Measurements from ENCODE around the gene CNTD1. TPM values are rescaled to one million over a fixed set of nuclear protein-coding genes. Genes with fewer than 3 reads are reported as not detected.

CNTD1 gene, protein sequence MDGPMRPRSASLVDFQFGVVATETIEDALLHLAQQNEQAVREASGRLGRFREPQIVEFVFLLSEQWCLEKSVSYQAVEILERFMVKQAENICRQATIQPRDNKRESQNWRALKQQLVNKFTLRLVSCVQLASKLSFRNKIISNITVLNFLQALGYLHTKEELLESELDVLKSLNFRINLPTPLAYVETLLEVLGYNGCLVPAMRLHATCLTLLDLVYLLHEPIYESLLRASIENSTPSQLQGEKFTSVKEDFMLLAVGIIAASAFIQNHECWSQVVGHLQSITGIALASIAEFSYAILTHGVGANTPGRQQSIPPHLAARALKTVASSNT
- total RNA-seq: not detected

DNA sequence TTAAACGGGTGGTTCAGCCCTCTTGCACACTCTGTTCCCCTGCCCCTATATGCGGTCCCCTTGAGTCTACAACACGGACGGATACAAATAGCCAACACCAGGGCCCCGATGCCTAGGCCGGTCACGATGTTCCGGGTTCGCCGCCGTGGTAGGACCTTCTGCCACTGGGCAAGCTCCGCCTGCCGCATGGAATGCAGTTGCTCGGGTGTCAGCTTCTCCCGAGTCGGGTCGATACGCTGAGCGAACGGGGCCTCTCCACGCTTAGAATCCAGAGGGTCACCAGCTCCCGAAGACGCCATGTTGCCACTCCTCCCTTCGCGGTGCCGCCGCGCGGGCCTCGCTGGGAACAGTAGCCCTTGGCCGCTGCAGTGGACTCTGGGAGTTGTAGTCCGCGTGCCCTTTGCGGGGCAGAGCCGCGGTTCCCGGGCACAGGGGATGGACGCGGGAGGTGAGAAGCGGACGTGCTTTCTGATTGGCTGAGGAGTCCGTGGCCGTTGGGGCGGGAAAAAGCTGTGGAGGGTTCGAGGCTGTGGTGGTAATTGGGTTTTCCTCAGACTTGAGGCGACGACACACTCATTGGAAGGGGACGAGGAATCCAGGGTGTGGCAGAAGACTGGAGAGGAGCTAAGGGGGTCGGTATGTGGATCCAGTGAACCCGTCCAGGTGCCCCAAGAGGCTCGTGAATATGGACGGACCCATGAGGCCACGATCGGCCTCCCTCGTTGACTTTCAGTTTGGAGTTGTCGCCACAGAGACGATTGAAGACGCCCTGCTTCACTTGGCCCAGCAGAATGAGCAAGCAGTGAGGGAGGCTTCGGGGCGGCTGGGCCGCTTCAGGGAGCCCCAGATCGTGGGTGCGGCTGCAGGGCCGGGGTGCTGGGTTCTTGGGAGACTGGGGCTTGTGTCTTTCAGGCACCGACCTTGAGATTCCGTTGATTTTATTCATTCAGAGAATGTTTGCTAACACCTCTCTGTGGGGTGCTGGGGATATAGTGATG is at the start of gene CNTD1, which contains the start of gene COA3:
Gene CNTD1 (plus strand): TSS at position 479 of the 998 bp plus-strand sequence. CDS start 207 bp downstream, at position 686.
Gene COA3 (minus strand): TSS at position 322 of the 998 bp plus-strand sequence. CDS start 23 bp downstream, at position 299.
- H3K4me1 ChIP-seq: peaks cover 0 to 29% (median 2%) of the 10 kb centered on the region in 4 donors
- no peaks in the 10 kb centered on the region for H3K9me3 ChIP-seq
- DNase-seq: peak; percentile 80 to 93 (median 92)
- peak within 1 kb of the TSS; percentile 66 to 96 (median 84) for H3K4me3 ChIP-seq
- peak in 1 of 2 donors; percentile 63 for TF ChIP-seq POLR2A (IDR thresholded peaks at IDR 0.05)
- TF ChIP-seq, protein P1, sequence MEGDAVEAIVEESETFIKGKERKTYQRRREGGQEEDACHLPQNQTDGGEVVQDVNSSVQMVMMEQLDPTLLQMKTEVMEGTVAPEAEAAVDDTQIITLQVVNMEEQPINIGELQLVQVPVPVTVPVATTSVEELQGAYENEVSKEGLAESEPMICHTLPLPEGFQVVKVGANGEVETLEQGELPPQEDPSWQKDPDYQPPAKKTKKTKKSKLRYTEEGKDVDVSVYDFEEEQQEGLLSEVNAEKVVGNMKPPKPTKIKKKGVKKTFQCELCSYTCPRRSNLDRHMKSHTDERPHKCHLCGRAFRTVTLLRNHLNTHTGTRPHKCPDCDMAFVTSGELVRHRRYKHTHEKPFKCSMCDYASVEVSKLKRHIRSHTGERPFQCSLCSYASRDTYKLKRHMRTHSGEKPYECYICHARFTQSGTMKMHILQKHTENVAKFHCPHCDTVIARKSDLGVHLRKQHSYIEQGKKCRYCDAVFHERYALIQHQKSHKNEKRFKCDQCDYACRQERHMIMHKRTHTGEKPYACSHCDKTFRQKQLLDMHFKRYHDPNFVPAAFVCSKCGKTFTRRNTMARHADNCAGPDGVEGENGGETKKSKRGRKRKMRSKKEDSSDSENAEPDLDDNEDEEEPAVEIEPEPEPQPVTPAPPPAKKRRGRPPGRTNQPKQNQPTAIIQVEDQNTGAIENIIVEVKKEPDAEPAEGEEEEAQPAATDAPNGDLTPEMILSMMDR (IDR thresholded peaks at IDR 0.05): no peak
- peaks cover 0 to 5% (median 0%) of the 10 kb centered on the region in 3 donors for H3K36me3 ChIP-seq
- peak within 1 kb of the TSS; percentile 68 to 93 (median 78) for H3K27ac ChIP-seq
- no peaks in the 10 kb centered on the region for H3K27me3 ChIP-seq

DNA sequence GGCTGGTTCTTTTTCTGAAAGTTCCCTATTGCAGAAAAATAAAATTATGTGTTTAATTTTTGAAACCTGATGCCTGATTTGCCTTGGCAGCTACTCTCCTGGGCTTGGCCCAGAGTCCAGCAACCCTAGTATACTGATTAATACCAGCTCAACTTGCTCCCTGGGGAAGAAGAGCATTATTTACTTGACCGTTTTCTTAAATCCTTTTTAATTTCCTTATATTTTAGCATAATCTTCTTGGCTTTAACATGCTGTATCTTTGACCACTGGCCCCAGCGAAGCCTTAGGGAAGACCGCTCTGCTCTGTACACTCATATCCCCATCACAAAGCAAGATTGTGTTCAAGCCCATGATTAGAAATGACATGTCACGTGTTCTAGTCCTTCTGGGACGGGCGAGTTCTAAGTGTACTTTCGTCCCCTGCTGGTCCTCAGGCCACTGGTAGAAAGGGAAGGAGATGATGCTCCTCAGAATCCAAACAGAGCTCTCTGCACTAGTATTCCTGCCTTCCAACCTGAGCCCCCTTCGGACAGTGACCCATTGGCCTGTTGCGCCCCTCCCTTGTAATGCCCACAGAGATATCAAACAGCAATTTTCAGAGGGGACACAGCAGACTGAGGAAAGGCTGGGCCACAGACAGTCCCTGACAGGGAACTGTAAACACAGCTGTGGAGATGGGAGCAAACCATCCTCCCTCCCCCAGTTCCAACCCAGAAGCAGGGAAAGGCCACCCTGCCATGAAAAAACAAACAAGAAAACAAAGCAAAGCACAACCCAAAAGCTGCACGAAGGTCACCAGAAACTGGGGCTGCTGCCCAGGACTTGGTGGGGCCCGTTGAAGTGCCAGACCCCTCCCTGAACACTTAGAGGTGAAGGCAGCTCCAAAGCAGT is 49.5 kb upstream of the CNTD1 start:
- TF ChIP-seq, protein P1 (IDR thresholded peaks at IDR 0.05): no peak
- no peak for TF ChIP-seq POLR2A (IDR thresholded peaks at IDR 0.05)
- no peak for DNase-seq

DNA sequence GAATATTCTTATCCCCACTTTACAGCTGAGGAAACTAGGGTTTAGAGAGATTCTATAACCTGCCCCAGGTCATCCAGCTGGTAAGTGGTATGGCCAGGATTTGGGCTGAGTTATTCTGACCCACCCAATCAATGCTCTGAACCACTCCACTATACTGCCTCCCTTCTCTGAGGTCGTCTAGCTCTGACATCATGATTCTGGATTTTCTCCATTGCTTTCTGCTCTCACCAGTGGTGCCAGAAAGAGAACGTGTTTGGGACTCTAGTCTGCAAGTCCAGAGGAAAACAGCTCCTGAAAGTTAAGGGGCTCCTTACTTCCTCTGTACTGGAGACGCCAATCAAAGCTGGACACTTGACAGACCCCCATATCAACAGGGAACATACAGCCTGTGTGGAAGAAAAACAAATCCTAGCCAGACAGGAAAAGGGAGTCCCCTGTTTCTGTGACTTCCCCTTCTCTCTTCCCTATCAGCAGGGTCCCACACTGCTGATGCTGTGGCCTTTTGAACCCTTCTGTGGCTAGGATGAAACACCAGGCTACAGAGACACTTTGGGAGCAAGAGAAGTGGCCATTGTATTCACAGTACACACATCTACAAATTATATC is 47.8 kb upstream of the CNTD1 start:
- H3K4me3 ChIP-seq: no peak overlapping the region
- DNase-seq: no peak
- H3K36me3 ChIP-seq: no peaks in the 10 kb centered on the region
- peaks cover 0 to 6% (median 0%) of the 10 kb centered on the region in 4 donors for H3K4me1 ChIP-seq
- H3K27me3 ChIP-seq: no peaks in the 10 kb centered on the region
- TF ChIP-seq, protein P1 (IDR thresholded peaks at IDR 0.05): no peak
- TF ChIP-seq POLR2A (IDR thresholded peaks at IDR 0.05): no peak
- peaks cover 0 to 4% (median 0%) of the 10 kb centered on the region in 4 donors for H3K9me3 ChIP-seq
- H3K27ac ChIP-seq: peak overlapping the region in 3 of 4 donors; percentile 1 to 27 (median 12)

More for the DNA sequence above, 49.5 kb upstream of the CNTD1 start:
- Histone ChIP-seq H3K4me1 (peaks cover 0 to 9% (median 2%) of the 10 kb centered on the region in 4 donors), H3K36me3 (no peaks in the 10 kb centered on the region), H3K9me3 (no peaks in the 10 kb centered on the region), H3K27ac (peak overlapping the region; percentile 36 to 63 (median 42)), H3K4me3 (no peak overlapping the region), H3K27me3 (no peaks in the 10 kb centered on the region)

DNA sequence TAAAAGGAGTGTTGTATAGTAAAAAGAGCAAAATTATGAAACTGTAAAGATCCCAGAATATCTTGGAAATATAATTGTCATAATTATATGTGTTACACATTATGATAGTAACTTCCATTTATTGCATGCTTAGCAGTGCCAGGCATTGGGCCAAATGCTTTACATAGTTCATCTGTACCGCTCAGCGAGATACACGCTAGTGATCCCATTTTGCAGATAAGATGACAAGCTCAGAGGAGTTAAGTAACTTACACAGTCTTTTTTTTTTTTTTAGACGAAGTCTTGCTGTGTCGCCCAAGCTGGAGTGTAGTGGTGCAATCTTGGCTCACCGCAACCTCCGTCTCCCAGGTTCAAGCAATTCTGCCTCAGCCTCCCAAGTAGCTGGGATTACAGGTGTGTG is 47.0 kb upstream of the CNTD1 start:
- Histone ChIP-seq H3K9me3 (peaks cover 0 to 4% (median 0%) of the 10 kb centered on the region in 4 donors), H3K4me1 (peaks cover 0 to 6% (median 0%) of the 10 kb centered on the region in 4 donors), H3K4me3 (no peak overlapping the region), H3K36me3 (no peaks in the 10 kb centered on the region), H3K27ac (no peak overlapping the region), H3K27me3 (no peaks in the 10 kb centered on the region)
- no peak for DNase-seq
- no peak for TF ChIP-seq POLR2A (IDR thresholded peaks at IDR 0.05)
- TF ChIP-seq, protein P1 (IDR thresholded peaks at IDR 0.05): no peak
